Osteocyte (in vitro differentiated cells): ENCODE results near the gene GSTM3. TPM values are rescaled to one million over a fixed set of nuclear protein-coding genes. Genes with fewer than 3 reads are reported as not detected.

Experiments
- DNase-seq: peaks from one replicate; pipeline ENCODE4 v3.0.0; 2021; ENCODE audit warnings: mixed read lengths; ENCODE audit not compliant: unreplicated experiment; ENCODE audit errors: extremely low spot score
- H3K27ac Mint-ChIP-seq: one replicate; pipeline ENCODE4 v1.8.0; 2021; ENCODE audit warnings: mild to moderate bottlenecking, mixed read lengths; ENCODE audit not compliant: unreplicated experiment
- H3K27me3 Mint-ChIP-seq: one replicate; pipeline ENCODE4 v1.8.0; 2021; ENCODE audit warnings: mixed read lengths; ENCODE audit not compliant: unreplicated experiment
- H3K36me3 Mint-ChIP-seq: one replicate; pipeline ENCODE4 v1.8.0; 2021; ENCODE audit warnings: mixed read lengths; ENCODE audit not compliant: unreplicated experiment
- H3K4me1 Mint-ChIP-seq: one replicate; pipeline ENCODE4 v1.8.0; 2021; ENCODE audit warnings: mixed read lengths; ENCODE audit not compliant: unreplicated experiment
- H3K4me3 Mint-ChIP-seq: one replicate; pipeline ENCODE4 v1.8.0; 2021; ENCODE audit warnings: mild to moderate bottlenecking, moderate library complexity, mixed read lengths; ENCODE audit not compliant: unreplicated experiment
- H3K9me3 Mint-ChIP-seq: one replicate; pipeline ENCODE4 v1.8.0; 2021; ENCODE audit warnings: mixed read lengths; ENCODE audit not compliant: unreplicated experiment
- total RNA-seq: library from RNA; stranded (reverse); gene quantifications from 2 replicates; pipeline ENCODE4 v1.2.1, GENCODE V29; 2021
- TF ChIP-seq, protein P1 (sequence below): fragments of 200-600 bp; sonication (generic); IDR thresholded peaks from 2 replicates; pipeline ENCODE4 v1.5.0; 2021; ENCODE audit warnings: antibody characterized with exemption, mild to moderate bottlenecking, moderate library complexity

GSTM3 gene
- total RNA-seq, 1 donor from 2014 or later = 41.4 TPM

- Mint-ChIP-seq H3K4me1 (peaks cover 12% of the 10 kb centered on the region), H3K36me3 (no peaks in the 10 kb centered on the region), H3K9me3 (no peaks in the 10 kb centered on the region), H3K27me3 (no peaks in the 10 kb centered on the region), H3K27ac (no peak overlapping the region), H3K4me3 (no peak overlapping the region)
- no peak for DNase-seq
- TF ChIP-seq, protein P1, sequence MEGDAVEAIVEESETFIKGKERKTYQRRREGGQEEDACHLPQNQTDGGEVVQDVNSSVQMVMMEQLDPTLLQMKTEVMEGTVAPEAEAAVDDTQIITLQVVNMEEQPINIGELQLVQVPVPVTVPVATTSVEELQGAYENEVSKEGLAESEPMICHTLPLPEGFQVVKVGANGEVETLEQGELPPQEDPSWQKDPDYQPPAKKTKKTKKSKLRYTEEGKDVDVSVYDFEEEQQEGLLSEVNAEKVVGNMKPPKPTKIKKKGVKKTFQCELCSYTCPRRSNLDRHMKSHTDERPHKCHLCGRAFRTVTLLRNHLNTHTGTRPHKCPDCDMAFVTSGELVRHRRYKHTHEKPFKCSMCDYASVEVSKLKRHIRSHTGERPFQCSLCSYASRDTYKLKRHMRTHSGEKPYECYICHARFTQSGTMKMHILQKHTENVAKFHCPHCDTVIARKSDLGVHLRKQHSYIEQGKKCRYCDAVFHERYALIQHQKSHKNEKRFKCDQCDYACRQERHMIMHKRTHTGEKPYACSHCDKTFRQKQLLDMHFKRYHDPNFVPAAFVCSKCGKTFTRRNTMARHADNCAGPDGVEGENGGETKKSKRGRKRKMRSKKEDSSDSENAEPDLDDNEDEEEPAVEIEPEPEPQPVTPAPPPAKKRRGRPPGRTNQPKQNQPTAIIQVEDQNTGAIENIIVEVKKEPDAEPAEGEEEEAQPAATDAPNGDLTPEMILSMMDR = no peak
Measured at GRCh38 chr1:109775398-109775797, 34.6 kb upstream of the GSTM3 start.

GRCh38 chr1:109773900-109774485 is 33.2 kb upstream of the GSTM3 start:
- H3K27me3 Mint-ChIP-seq = no peaks in the 10 kb centered on the region
- H3K4me3 Mint-ChIP-seq = no peak overlapping the region
- no peaks in the 10 kb centered on the region for H3K9me3 Mint-ChIP-seq
- peaks cover 12% of the 10 kb centered on the region for H3K4me1 Mint-ChIP-seq
- TF ChIP-seq, protein P1 = no peak
- H3K36me3 Mint-ChIP-seq = no peaks in the 10 kb centered on the region
- no peak overlapping the region for H3K27ac Mint-ChIP-seq
- no peak for DNase-seq

GRCh38 chr1:109773203-109773899 is 32.5 kb upstream of the GSTM3 start:
- no peaks in the 10 kb centered on the region for H3K9me3 Mint-ChIP-seq
- H3K36me3 Mint-ChIP-seq = no peaks in the 10 kb centered on the region
- H3K27me3 Mint-ChIP-seq = no peaks in the 10 kb centered on the region
- H3K4me3 Mint-ChIP-seq = no peak overlapping the region
- peak; percentile 93 for DNase-seq
- H3K4me1 Mint-ChIP-seq = peaks cover 12% of the 10 kb centered on the region
- TF ChIP-seq, protein P1 = peak; percentile 93
- no peak overlapping the region for H3K27ac Mint-ChIP-seq

DNA sequence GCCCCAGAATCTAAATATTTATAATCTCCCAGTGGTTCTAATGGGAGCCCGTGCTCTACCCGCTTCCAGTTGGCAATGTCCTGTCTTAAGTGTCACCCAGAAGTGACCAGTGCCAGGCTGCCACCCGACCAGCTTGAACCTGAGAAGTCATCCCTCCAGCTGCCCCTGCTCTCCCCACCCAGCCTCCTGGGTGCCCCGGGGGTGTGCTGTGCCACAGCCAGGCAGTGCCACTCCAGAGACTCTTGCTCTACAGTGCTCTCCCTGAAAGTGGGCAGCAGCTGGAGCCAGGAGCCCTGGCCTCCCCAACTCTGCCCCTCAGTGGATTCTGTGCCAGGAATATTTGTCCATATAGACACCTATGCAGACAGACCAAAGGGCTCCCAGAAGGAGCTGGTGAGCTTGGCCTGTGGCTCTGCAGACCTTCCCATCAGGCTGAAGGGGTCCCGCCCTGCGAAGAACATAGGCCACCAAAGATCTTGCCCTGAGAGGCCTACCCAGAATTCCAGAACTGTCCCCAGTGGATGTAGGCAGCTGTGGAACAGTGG is 31.9 kb upstream of the GSTM3 start:
- TF ChIP-seq, protein P1 = no peak
- Mint-ChIP-seq H3K4me1 (peaks cover 12% of the 10 kb centered on the region), H3K4me3 (no peak overlapping the region), H3K27ac (no peak overlapping the region), H3K27me3 (no peaks in the 10 kb centered on the region), H3K9me3 (no peaks in the 10 kb centered on the region), H3K36me3 (no peaks in the 10 kb centered on the region)
- DNase-seq = no peak
